SK-N-SH treated with all-trans-retinoic acid at 6 μM for 48 hours (cell line): ENCODE measurements around the gene EID1.

Source experiments
- ATAC-seq: fragments of 200-7000 bp; cut with Tn5 transposase; 3 replicates; pipeline ENCODE4 v1.9.1; 2020; ENCODE audit warnings: mild to moderate bottlenecking, moderate library complexity
- ARNTL ChIP-seq: fragments of 450-650 bp; formaldehyde crosslinking; IDR thresholded peaks from 2 replicates; pipeline ENCODE4 v1.5.0; 2020; ENCODE audit warnings: low read depth, mild to moderate bottlenecking, moderate library complexity, borderline replicate concordance
- GLIS3 ChIP-seq: fragments of 250-450 bp; sonication (Bioruptor Pico); IDR thresholded peaks from 2 replicates; pipeline ENCODE4 v1.5.0; 2020; ENCODE audit warnings: mild to moderate bottlenecking, moderate library complexity
- ISL1 ChIP-seq: fragments of 250-450 bp; sonication (Bioruptor Pico); IDR thresholded peaks from 2 replicates; pipeline ENCODE4 v2.1.2; 2022; ENCODE audit warnings: mild to moderate bottlenecking, moderate library complexity
- OSR1 ChIP-seq: fragments of 250-450 bp; sonication (Bioruptor Pico); IDR thresholded peaks from 2 replicates; pipeline ENCODE4 v1.8.0; 2022; ENCODE audit warnings: moderate library complexity, mild to moderate bottlenecking, inconsistent platforms
- SNAI2 ChIP-seq: fragments of 250-450 bp; sonication (Bioruptor Pico); IDR thresholded peaks from 2 replicates; pipeline ENCODE4 v1.5.0; 2020; ENCODE audit warnings: mild to moderate bottlenecking, moderate library complexity
- TCF4 ChIP-seq: fragments of 250-450 bp; sonication (Bioruptor Pico); IDR thresholded peaks from 2 replicates; pipeline ENCODE4 v1.8.0; 2021; ENCODE audit warnings: mild to moderate bottlenecking, moderate library complexity, borderline replicate concordance
- TOX ChIP-seq: fragments of 250-450 bp; sonication (Bioruptor Pico); IDR thresholded peaks from 2 replicates; pipeline ENCODE4 v1.8.0; 2021; ENCODE audit warnings: mild to moderate bottlenecking, moderate library complexity, borderline replicate concordance
- ZFP3 ChIP-seq: fragments of 250-450 bp; sonication (Bioruptor Pico); IDR thresholded peaks from 2 replicates; pipeline ENCODE4 v1.5.0; 2020; ENCODE audit warnings: mild to moderate bottlenecking, moderate library complexity
- ZFP30 ChIP-seq: fragments of 450-650 bp; formaldehyde crosslinking; IDR thresholded peaks from 2 replicates; pipeline ENCODE4 v1.5.0; 2022; ENCODE audit warnings: mild to moderate bottlenecking, moderate library complexity
- ZNF565 ChIP-seq: fragments of 450-650 bp; formaldehyde crosslinking; conservative IDR thresholded peaks from 2 replicates; pipeline ENCODE4 v1.5.0; 2020; ENCODE audit warnings: low read depth, mild to moderate bottlenecking, moderate library complexity
- ZNF70 ChIP-seq: fragments of 450-650 bp; formaldehyde crosslinking; IDR thresholded peaks from 2 replicates; pipeline ENCODE4 v1.5.0; 2020; ENCODE audit warnings: mild to moderate bottlenecking, moderate library complexity
- TF ChIP-seq, protein P1 (sequence below): fragments of 250-450 bp; sonication (Bioruptor Pico); IDR thresholded peaks from 2 replicates; pipeline ENCODE4 v1.5.1; 2020; ENCODE audit warnings: low read depth, mild to moderate bottlenecking, moderate library complexity
- TF ChIP-seq, protein P2 (sequence below): fragments of 250-450 bp; sonication (Bioruptor Pico); IDR thresholded peaks from 2 replicates; pipeline ENCODE4 v1.5.1; 2021; ENCODE audit warnings: mild to moderate bottlenecking, moderate library complexity
- TF ChIP-seq, protein P3 (sequence below): fragments of 250-450 bp; sonication (Bioruptor Pico); IDR thresholded peaks from 2 replicates; pipeline ENCODE4 v1.8.0; 2021; ENCODE audit warnings: low read depth, mild to moderate bottlenecking, moderate library complexity, borderline replicate concordance
- TF ChIP-seq, protein P4 (sequence below): fragments of 250-450 bp; sonication (Bioruptor Pico); IDR thresholded peaks from 2 replicates; pipeline ENCODE4 v1.5.0; 2020; ENCODE audit warnings: mild to moderate bottlenecking, moderate library complexity

EID1 gene

DNA sequence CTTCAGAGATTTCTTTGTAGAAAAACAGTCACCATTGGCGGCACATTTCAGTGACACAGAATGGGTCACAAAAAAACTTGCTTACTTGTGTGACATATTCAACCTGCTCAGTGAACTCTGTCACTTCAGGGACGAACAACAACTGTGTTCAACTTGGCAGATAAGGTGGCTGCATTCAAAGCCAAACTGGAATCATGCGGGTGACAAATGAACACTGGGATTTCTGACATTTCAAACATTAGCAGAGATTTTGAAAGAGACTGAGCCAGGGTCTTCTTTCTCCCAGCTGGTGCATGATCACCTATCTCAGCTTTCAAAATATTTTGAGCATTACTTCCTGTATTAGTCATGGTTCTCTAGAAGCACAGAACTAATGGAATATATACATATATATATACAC, 1.9 kb upstream of the EID1 start:
- ATAC-seq, result no peak
- no peak for TF ChIP-seq ZFP30 (CRISPR knock-in tag)

DNA sequence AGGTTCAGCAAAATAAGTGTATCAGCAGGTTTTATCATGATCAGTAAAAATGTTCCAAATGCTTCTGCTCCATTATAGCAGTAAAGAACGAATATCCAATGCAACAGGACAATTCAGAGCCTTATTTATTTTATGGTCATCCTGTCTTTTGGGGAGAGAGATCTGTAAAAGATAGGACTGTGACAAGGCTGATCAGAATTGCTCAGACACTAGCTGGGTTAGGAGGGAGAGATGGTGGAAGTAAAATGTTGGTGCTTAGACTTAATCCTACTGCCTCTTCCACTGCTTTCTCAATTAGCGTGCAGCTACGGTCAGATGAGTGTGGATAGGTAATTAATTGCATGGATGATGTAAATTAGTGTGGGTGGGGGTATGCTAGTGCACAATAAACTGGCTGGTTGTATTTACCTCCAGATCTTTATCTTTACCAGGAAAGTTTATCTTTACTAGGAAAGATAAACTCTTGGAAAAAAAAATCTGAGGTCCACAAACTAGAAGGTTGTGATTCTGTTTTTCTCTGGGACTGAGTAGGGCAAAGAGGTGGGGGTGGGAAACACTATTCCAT, 2.2 kb downstream of the EID1 start:
- no peak for ATAC-seq
- TF ChIP-seq, protein P1, sequence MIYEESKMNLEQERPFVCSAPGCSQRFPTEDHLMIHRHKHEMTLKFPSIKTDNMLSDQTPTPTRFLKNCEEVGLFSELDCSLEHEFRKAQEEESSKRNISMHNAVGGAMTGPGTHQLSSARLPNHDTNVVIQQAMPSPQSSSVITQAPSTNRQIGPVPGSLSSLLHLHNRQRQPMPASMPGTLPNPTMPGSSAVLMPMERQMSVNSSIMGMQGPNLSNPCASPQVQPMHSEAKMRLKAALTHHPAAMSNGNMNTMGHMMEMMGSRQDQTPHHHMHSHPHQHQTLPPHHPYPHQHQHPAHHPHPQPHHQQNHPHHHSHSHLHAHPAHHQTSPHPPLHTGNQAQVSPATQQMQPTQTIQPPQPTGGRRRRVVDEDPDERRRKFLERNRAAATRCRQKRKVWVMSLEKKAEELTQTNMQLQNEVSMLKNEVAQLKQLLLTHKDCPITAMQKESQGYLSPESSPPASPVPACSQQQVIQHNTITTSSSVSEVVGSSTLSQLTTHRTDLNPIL, result no peak
- TF ChIP-seq ARNTL, result no peak
- no peak for TF ChIP-seq SNAI2 (CRISPR knock-in tag)
- no peak for TF ChIP-seq GLIS3 (CRISPR knock-in tag)
- no peak for TF ChIP-seq ZFP3
- no peak for TF ChIP-seq TOX (CRISPR knock-in tag)
- no peak for TF ChIP-seq ZFP30 (CRISPR knock-in tag)
- TF ChIP-seq, protein P2, sequence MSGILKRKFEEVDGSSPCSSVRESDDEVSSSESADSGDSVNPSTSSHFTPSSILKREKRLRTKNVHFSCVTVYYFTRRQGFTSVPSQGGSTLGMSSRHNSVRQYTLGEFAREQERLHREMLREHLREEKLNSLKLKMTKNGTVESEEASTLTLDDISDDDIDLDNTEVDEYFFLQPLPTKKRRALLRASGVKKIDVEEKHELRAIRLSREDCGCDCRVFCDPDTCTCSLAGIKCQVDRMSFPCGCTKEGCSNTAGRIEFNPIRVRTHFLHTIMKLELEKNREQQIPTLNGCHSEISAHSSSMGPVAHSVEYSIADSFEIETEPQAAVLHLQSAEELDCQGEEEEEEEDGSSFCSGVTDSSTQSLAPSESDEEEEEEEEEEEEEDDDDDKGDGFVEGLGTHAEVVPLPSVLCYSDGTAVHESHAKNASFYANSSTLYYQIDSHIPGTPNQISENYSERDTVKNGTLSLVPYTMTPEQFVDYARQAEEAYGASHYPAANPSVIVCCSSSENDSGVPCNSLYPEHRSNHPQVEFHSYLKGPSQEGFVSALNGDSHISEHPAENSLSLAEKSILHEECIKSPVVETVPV (CRISPR knock-in tag), result no peak
- TF ChIP-seq, protein P3, sequence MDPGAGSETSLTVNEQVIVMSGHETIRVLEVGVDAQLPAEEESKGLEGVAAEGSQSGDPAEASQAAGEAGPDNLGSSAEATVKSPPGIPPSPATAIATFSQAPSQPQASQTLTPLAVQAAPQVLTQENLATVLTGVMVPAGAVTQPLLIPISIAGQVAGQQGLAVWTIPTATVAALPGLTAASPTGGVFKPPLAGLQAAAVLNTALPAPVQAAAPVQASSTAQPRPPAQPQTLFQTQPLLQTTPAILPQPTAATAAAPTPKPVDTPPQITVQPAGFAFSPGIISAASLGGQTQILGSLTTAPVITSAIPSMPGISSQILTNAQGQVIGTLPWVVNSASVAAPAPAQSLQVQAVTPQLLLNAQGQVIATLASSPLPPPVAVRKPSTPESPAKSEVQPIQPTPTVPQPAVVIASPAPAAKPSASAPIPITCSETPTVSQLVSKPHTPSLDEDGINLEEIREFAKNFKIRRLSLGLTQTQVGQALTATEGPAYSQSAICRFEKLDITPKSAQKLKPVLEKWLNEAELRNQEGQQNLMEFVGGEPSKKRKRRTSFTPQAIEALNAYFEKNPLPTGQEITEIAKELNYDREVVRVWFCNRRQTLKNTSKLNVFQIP (CRISPR knock-in tag), result no peak
- TF ChIP-seq OSR1 (CRISPR knock-in tag), result no peak

DNA sequence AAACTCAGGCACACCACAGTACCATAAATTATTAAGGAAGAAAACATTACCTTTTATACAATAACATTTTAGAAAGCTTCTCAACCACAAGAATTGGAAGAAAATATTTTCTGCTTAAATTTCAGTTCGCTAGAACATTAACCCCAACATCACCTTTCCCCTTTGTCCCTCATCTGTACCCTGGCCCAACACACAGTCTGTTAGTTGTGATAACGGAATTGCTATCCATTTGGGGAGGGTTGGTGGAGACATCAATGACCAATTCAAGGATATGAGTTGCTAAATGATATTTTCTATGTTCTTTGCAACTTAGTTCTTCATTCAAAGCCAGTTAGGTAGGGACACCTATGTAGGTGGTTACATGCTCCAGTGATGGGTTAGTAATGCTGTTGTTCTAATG, 5.8 kb downstream of the EID1 start:
- TF ChIP-seq, protein P2 (CRISPR knock-in tag), result no peak
- TF ChIP-seq ZNF70 (CRISPR knock-in tag) (no peak), ZNF565 (CRISPR knock-in tag) (no peak), OSR1 (CRISPR knock-in tag) (no peak), ZFP3 (no peak), ARNTL (no peak), GLIS3 (CRISPR knock-in tag) (no peak), ISL1 (CRISPR knock-in tag) (no peak), TCF4 (CRISPR knock-in tag) (no peak)
- TF ChIP-seq, protein P1, result no peak
- TF ChIP-seq, protein P3 (CRISPR knock-in tag), result no peak
- TF ChIP-seq, protein P4, sequence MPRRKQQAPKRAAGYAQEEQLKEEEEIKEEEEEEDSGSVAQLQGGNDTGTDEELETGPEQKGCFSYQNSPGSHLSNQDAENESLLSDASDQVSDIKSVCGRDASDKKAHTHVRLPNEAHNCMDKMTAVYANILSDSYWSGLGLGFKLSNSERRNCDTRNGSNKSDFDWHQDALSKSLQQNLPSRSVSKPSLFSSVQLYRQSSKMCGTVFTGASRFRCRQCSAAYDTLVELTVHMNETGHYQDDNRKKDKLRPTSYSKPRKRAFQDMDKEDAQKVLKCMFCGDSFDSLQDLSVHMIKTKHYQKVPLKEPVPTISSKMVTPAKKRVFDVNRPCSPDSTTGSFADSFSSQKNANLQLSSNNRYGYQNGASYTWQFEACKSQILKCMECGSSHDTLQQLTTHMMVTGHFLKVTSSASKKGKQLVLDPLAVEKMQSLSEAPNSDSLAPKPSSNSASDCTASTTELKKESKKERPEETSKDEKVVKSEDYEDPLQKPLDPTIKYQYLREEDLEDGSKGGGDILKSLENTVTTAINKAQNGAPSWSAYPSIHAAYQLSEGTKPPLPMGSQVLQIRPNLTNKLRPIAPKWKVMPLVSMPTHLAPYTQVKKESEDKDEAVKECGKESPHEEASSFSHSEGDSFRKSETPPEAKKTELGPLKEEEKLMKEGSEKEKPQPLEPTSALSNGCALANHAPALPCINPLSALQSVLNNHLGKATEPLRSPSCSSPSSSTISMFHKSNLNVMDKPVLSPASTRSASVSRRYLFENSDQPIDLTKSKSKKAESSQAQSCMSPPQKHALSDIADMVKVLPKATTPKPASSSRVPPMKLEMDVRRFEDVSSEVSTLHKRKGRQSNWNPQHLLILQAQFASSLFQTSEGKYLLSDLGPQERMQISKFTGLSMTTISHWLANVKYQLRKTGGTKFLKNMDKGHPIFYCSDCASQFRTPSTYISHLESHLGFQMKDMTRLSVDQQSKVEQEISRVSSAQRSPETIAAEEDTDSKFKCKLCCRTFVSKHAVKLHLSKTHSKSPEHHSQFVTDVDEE (CRISPR knock-in tag), result no peak
- ATAC-seq, result no peak
